Body of pancreas (tissue), 4 donors: ENCODE results near the gene TMEM106A. TPM values are rescaled to one million over a fixed set of nuclear protein-coding genes. Genes with fewer than 3 reads are reported as not detected.

Experiments
- ATAC-seq: fragments of 150-250 bp; one replicate; pipeline ENCODE4 v1.9.1; 2016
- DNase-seq, 4 donors: peaks; one replicate each; pipeline ENCODE4 v3.0.0-alpha.2; 2019
- H3K27ac ChIP-seq, 4 donors: fragments of 200-600 bp; sonication (generic); 1 replicate in 3 of 4; 2 replicates in 1 of 4; pipeline versions ENCODE4 v1.5.1 to v1.6.1; 2016 to 2019; ENCODE audit warnings: mild to moderate bottlenecking in 1 of 4, mixed read lengths in 1 of 4, moderate library complexity in 1 of 4
- H3K27me3 ChIP-seq, 2 donors: fragments of 200-600 bp; sonication (generic); one replicate each; pipeline ENCODE4 v1.6.0; 2016; ENCODE audit warnings: mild to moderate bottlenecking in 1 of 2
- H3K36me3 ChIP-seq, 2 donors: fragments of 200-600 bp; sonication (generic); replicated peaks in 1 of 2; 2 replicates each; pipeline ENCODE4 v1.5.1; 2016; ENCODE audit warnings: low read depth in 2 of 2; ENCODE audit not compliant: insufficient read depth in 1 of 2
- H3K4me1 ChIP-seq: fragments of 200-600 bp; sonication (generic); one replicate; pipeline ENCODE4 v1.6.0; 2016
- H3K4me3 ChIP-seq, 2 donors: fragments of 200-600 bp; sonication (generic); 1 replicate in 1 of 2; 2 replicates in 1 of 2; pipeline ENCODE4 v1.5.1; 2016 to 2019
- H3K9me3 ChIP-seq, 3 donors: fragments of 200-600 bp; sonication (generic); 1 replicate in 2 of 3; 2 replicates in 1 of 3; pipeline ENCODE4 v1.5.1; 2016
- CTCF ChIP-seq, 7 experiments: fragments of 450-650 bp in 4 of 7; fragments of 200-600 bp in 3 of 7; sonication (generic) in 3 of 7; IDR thresholded peaks; one replicate each; pipeline ENCODE4 v1.5.1; 2016 to 2019; ENCODE audit warnings: antibody characterized with exemption in 7 of 7
- POLR2A ChIP-seq, 3 donors: fragments of 450-650 bp; IDR thresholded peaks; one replicate each; pipeline ENCODE4 v1.6.1; 2016; ENCODE audit warnings: antibody characterized with exemption in 3 of 3, mild to moderate bottlenecking in 2 of 3
- WGBS, 2 donors: methylation state at CpG; one replicate each; pipeline ENCODE4 v1.1.5; 2017; 5-methylcytosine and 5-hydroxymethylcytosine counted together
- intact Hi-C: fragments of 100-400 bp; cut with DNase I; formaldehyde crosslinking; loops from one replicate; pipeline ENCODE4 v1.15.1; 2023
- total RNA-seq, 2 donors: library from RNA; depleted of rRNA; stranded (reverse); fragments of >200 nt; gene quantifications; one replicate each; pipeline ENCODE4 v1.1.0, GENCODE V29; 2016

TMEM106A gene
- total RNA-seq, 2 donors from 2014 or later, result 4.9 to 6.9 TPM

- DNase-seq (peak; percentile 94 to 97 (median 94)), ATAC-seq (peak; percentile 87)
- H3K27me3 ChIP-seq, result no peaks in the 10 kb centered on the region
- TF ChIP-seq CTCF (IDR thresholded peaks at IDR 0.05) (peak in 1 of 7 experiments; percentile 10), POLR2A (IDR thresholded peaks at IDR 0.05) (peak; percentile 64 to 89 (median 85))
- H3K4me1 ChIP-seq, result peaks cover 42% of the 10 kb centered on the region
- WGBS, 2 donors, result 0% methylated on average over 23 to 41 of the region's 41 CpGs
- no peaks in the 10 kb centered on the region for H3K9me3 ChIP-seq
- no peaks in the 10 kb centered on the region for H3K36me3 ChIP-seq
- peak within 1 kb of the TSS; percentile 95 to 99 (median 96) for H3K27ac ChIP-seq
- intact Hi-C loops, result no loop called here
- H3K4me3 ChIP-seq, result peak within 1 kb of the TSS; percentile 83 to 92
These were observed 40.7 kb upstream of the TMEM106A start, which contains the start of gene NBR1 for GRCh38 chr17:43170766-43171585. NBR1 (plus strand) TSS chr17:43171214; CDS start chr17:43175800, 4,586 bp downstream.

GRCh38 chr17:43171586-43172487 lies 39.8 kb upstream of the TMEM106A start:
- H3K27ac ChIP-seq, result peak overlapping the region; percentile 95 to 99 (median 96)
- ATAC-seq (peak; percentile 9), DNase-seq (peak; percentile 23 to 79 (median 51))
- peak overlapping the region; percentile 83 to 92 for H3K4me3 ChIP-seq
- TF ChIP-seq CTCF (IDR thresholded peaks at IDR 0.05) (peak in 4 of 7 experiments; percentile 22 to 25 (median 23)), POLR2A (IDR thresholded peaks at IDR 0.05) (no peak)
- intact Hi-C loops, result no loop called here
- H3K27me3 ChIP-seq, result no peaks in the 10 kb centered on the region
- no peaks in the 10 kb centered on the region for H3K9me3 ChIP-seq
- H3K36me3 ChIP-seq, result no peaks in the 10 kb centered on the region
- peaks cover 51% of the 10 kb centered on the region for H3K4me1 ChIP-seq
- WGBS, 2 donors, result 2 to 5% methylated on average over 12 of the region's 12 CpGs

GRCh38 chr17:43175213-43176118 lies 36.2 kb upstream of the TMEM106A start:
- Histone ChIP-seq H3K4me3 (no peak overlapping the region), H3K36me3 (peaks cover 0 to 11% of the 10 kb centered on the region in 2 donors), H3K27me3 (no peaks in the 10 kb centered on the region), H3K27ac (peak overlapping the region in 3 of 4 donors; percentile 13 to 57 (median 31)), H3K4me1 (peaks cover 42% of the 10 kb centered on the region), H3K9me3 (no peaks in the 10 kb centered on the region)
- DNase-seq (no peak), ATAC-seq (no peak)
- TF ChIP-seq POLR2A (IDR thresholded peaks at IDR 0.05), result no peak
- no peak for TF ChIP-seq CTCF (IDR thresholded peaks at IDR 0.05)
- intact Hi-C loops, result no loop called here
- WGBS, 2 donors, result 55 to 67% methylated on average over 4 of the region's 4 CpGs

GRCh38 chr17:43176119-43176570 lies 35.5 kb upstream of the TMEM106A start:
- no peak for DNase-seq
- 9% methylated on average over 2 of the region's 2 CpGs for WGBS, 2 donors
- Histone ChIP-seq H3K4me3 (no peak overlapping the region), H3K27ac (peak overlapping the region in 3 of 4 donors; percentile 13 to 57 (median 31)), H3K27me3 (no peaks in the 10 kb centered on the region), H3K9me3 (no peaks in the 10 kb centered on the region), H3K4me1 (peaks cover 42% of the 10 kb centered on the region), H3K36me3 (peaks cover 0 to 16% of the 10 kb centered on the region in 2 donors)
- ATAC-seq, result peak; percentile 33
- no peak for TF ChIP-seq CTCF (IDR thresholded peaks at IDR 0.05)
- no peak for TF ChIP-seq POLR2A (IDR thresholded peaks at IDR 0.05)
- intact Hi-C loops, result no loop called here
